ENCODE data around the gene FN1. TPM values are rescaled to one million over a fixed set of nuclear protein-coding genes. Genes with fewer than 3 reads are reported as not detected.

The FN1 gene
- total and polyA plus RNA-seq, 2 of the 8 experiments (the other 6 are each of a cell fraction or from before 2014, with no cell fraction given), result 42.9 to 109 TPM

- Histone ChIP-seq H3K9me3 (ENCODE audit: insufficient read depth in 2 of 2, low read depth in 1 of 2, low read length in 1 of 2) (no peaks in the 10 kb centered on the region), H2BK5ac (ENCODE audit: low read depth, low read length) (no peak overlapping the region), H3K4me3 (ENCODE audit: extremely low read depth in 1 of 4, insufficient read depth in 2 of 4, low read depth in 3 of 4, low read length in 4 of 4) (no peak overlapping the region), H3K14ac (ENCODE audit: insufficient read length) (no peak overlapping the region), H3K36me3 (ENCODE audit: control insufficient read depth in 2 of 4, insufficient read depth in 4 of 4, low read length in 3 of 4) (no peaks in the 10 kb centered on the region), H2BK15ac (ENCODE audit: low read length) (no peak overlapping the region), H4K8ac (ENCODE audit: extremely low read depth, insufficient read depth, low read length) (no peak overlapping the region), H3K79me2 (ENCODE audit: control insufficient read depth in 1 of 2, insufficient read depth in 2 of 2, low read length in 2 of 2) (no peaks in the 10 kb centered on the region), H3K4me1 (replicated peaks in 1 of 4; ENCODE audit: control insufficient read depth in 3 of 4, insufficient read depth in 4 of 4, low read length in 3 of 4) (no peaks in the 10 kb centered on the region), H4K5ac (ENCODE audit: insufficient read length, low read depth, low read length) (no peak overlapping the region), H3K9ac (replicated peaks in 1 of 4; ENCODE audit: extremely low read depth in 1 of 4, low read depth in 3 of 4, low read length in 3 of 4) (no peak overlapping the region), H3K23ac (ENCODE audit: insufficient read length) (no peak overlapping the region), H2AFZ (ENCODE audit: low read length) (0 out of 2 replicates have a peak overlapping the region, but pooled peaks have one; percentile 12), H3K79me1 (ENCODE audit: low read depth, low read length) (no peaks in the 10 kb centered on the region), H3K4me2 (ENCODE audit: insufficient read depth in 1 of 2, low read depth in 2 of 2, low read length in 2 of 2) (no peak overlapping the region), H3K27me3 (replicated peaks in 1 of 4; ENCODE audit: control insufficient read depth in 3 of 4, extremely low read depth in 1 of 4, insufficient read depth in 3 of 4, low read length in 3 of 4) (no peaks in the 10 kb centered on the region), H4K91ac (replicated peaks; ENCODE audit: insufficient read length, low read length) (no peak overlapping the region), H3K4ac (replicated peaks; ENCODE audit: insufficient read length, low read depth, low read length) (no peak overlapping the region), H3K27ac (ENCODE audit: low read depth, low read length) (no peak overlapping the region), H2AK5ac (ENCODE audit: low read depth, low read length) (no peak overlapping the region), H2BK12ac (ENCODE audit: low read depth, low read length) (no peak overlapping the region), H4K20me1 (replicated peaks in 1 of 2; ENCODE audit: control insufficient read depth in 1 of 2, insufficient read depth in 2 of 2, low read length in 2 of 2) (no peaks in the 10 kb centered on the region), H3K18ac (ENCODE audit: extremely low read depth, low read length) (no peak overlapping the region), H2BK20ac (ENCODE audit: low read length) (no peak overlapping the region), H2BK120ac (replicated peaks; ENCODE audit: low read depth, low read length) (no peak overlapping the region), H3K23me2 (ENCODE audit: low read depth, low read length) (no peaks in the 10 kb centered on the region), H3K56ac (replicated peaks; ENCODE audit: insufficient read length, low read depth, low read length) (no peak overlapping the region)
- DNase-seq (ENCODE audit: low read depth in 1 of 2, low spot score in 2 of 2) (no peak), FAIRE-seq (no peak)
- 86% methylated on average over 3 of the region's 3 CpGs; no CpG with 5 or more reads in 1 of the 2 experiments for WGBS, 2 experiments (ENCODE audit: extremely low coverage in 1 of 2, insufficient coverage in 1 of 2, insufficient read length in 1 of 2, insufficient replicate concordance in 2 of 2, low coverage in 1 of 2, low lambda C conversion rate in 2 of 2, missing lambda C conversion rate in 1 of 2)
- CTCF ChIA-PET (ENCODE audit: partially characterized antibody), result interaction anchor here (1.2 to 2.4 kb wide), 4 partner anchors 19 to 372 kb away, joined by 3 to 10 read pairs (median 5); no protein-coding TSS in a partner anchor
- POLR2A ChIA-PET (ENCODE audit: partially characterized antibody), result interaction anchor here (1.1 kb wide), 1 partner anchor 156 kb away, joined by 3 read pairs; no protein-coding TSS in a partner anchor
- no peak for TF ChIP-seq E2F6 (IDR thresholded peaks at IDR 0.05)
- no peak for TF ChIP-seq SAP30 (IDR thresholded peaks at IDR 0.05; ENCODE audit: insufficient read depth, insufficient replicate concordance, low read length)
- TF ChIP-seq CTCF (IDR thresholded peaks at IDR 0.05; ENCODE audit: control extremely low read depth in 1 of 3, insufficient read depth in 1 of 3, low read depth in 1 of 3, low read length in 3 of 3), result no peak
- TF ChIP-seq SP1 (IDR thresholded peaks at IDR 0.05; ENCODE audit: low read depth, low read length), result no peak
These were observed 20.1 kb upstream of the FN1 start for GRCh38 chr2:215455958-215456357.
